GM12873 (cell line): ENCODE results near the gene PHF21B.

Experiments used
- CTCF ChIP-seq: IDR thresholded peaks from 2 replicates; pipeline ENCODE4 v1.5.1; 2012; ENCODE audit warnings: low read depth, mild to moderate bottlenecking, moderate library complexity, low read length, control low read depth; ENCODE audit not compliant: insufficient read depth; ENCODE audit errors: missing control alignments

The PHF21B gene

GRCh38 chr22:44926491-44927415, 83.1 kb downstream of the PHF21B start:
- TF ChIP-seq CTCF, result no peak

GRCh38 chr22:44926124-44926475, 83.7 kb downstream of the PHF21B start:
- no peak for TF ChIP-seq CTCF

- no peak for TF ChIP-seq CTCF
Measured at GRCh38 chr22:44925465-44926123, 84.2 kb downstream of the PHF21B start.

GRCh38 chr22:44924710-44925109, 85.1 kb downstream of the PHF21B start:
- no peak for TF ChIP-seq CTCF

GRCh38 chr22:44924098-44924497, 85.7 kb downstream of the PHF21B start:
- no peak for TF ChIP-seq CTCF

- no peak for TF ChIP-seq CTCF
Measured at GRCh38 chr22:44920183-44920582, 89.6 kb downstream of the PHF21B start.

GRCh38 chr22:44919691-44920090, 90.1 kb downstream of the PHF21B start:
- no peak for TF ChIP-seq CTCF
